Measurements from ENCODE around the gene MAF. TPM values are rescaled to one million over a fixed set of nuclear protein-coding genes. Genes with fewer than 3 reads are reported as not detected.

MAF gene
- polyA plus RNA-seq, 3 donors, result 0.03 to 0.92 TPM; not detected in 1

DNA sequence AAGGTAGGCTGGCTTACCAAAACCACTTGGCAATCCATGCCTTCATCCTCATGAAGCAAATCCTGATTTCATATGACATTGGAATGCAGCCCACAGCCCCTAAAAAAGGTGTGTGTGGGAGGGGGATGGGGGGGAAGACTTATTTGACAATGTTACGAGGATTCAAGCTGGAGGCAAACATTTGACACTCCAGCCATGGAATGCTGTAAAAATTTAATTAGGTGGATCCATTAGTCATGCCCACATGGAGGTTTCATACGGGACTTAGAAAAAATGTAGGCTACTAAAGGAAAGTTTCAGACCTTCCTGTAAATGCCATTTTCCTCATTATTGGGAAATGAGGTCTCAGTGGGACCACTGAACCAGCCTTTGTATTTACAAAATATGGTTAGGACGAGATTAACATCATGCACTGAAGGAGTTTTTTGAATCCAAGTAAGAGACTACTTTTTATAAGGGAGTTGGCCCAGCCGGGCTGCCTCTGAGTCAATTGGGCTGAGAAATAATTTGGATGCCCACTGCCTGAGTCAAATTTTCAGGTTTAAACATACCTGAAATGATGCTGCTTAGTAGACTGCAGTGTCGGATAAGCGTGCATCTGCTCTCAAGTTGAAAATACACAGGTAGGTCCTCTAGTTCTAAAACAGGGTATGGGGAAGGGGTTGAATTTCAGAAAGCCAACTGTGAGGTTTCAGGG is 44.6 kb upstream of the MAF start:
- Mint-ChIP-seq H3K4me3 (no peak overlapping the region), H3K27me3 (ENCODE audit: low read depth in 3 of 3) (peaks cover 7 to 15% (median 7%) of the 10 kb centered on the region in 3 donors), H3K36me3 (no peaks in the 10 kb centered on the region), H3K27ac (no peak overlapping the region), H3K4me1 (peaks cover 5% of the 10 kb centered on the region), H3K9me3 (peaks cover 0 to 4% (median 0%) of the 10 kb centered on the region in 7 donors)
- H3K27ac ChIP-seq (ENCODE audit: low read depth in 1 of 2, low read length in 2 of 2), result no peak overlapping the region
- DNase-seq, result no peak
- peaks cover 0 to 8% of the 10 kb centered on the region in 2 donors for H3K27me3 ChIP-seq (ENCODE audit: control insufficient read depth in 2 of 2, insufficient read depth in 2 of 2, low read length in 2 of 2)
- H3K4me2 ChIP-seq (replicated peaks; ENCODE audit: extremely low read depth, low read length, poor library complexity, severe bottlenecking), result no peak overlapping the region
- no peaks in the 10 kb centered on the region for H3K9me3 ChIP-seq (replicated peaks in 1 of 2; ENCODE audit: control insufficient read depth in 1 of 2, insufficient read depth in 1 of 2, low read length in 2 of 2)
- no peaks in the 10 kb centered on the region for H3K4me1 ChIP-seq (ENCODE audit: control insufficient read depth in 1 of 2, insufficient read depth in 2 of 2, low read length in 2 of 2)
- no peak overlapping the region for H3K9ac ChIP-seq (ENCODE audit: insufficient read depth, low read length, poor library complexity, severe bottlenecking)
- H3K79me2 ChIP-seq (ENCODE audit: insufficient read depth, low read length), result no peaks in the 10 kb centered on the region
- H4K20me1 ChIP-seq (ENCODE audit: insufficient read depth, low read length), result no peaks in the 10 kb centered on the region
- intact Hi-C loops (cut with micrococcal nuclease), result no loop called here
- no peak overlapping the region for H3K4me3 ChIP-seq (replicated peaks in 1 of 3; ENCODE audit: low read depth in 2 of 3, low read length in 3 of 3)
- 86% methylated on average over 4 of the region's 6 CpGs for WGBS (ENCODE audit: insufficient coverage)
- H2AFZ ChIP-seq (ENCODE audit: insufficient read depth, low read depth, low read length, poor library complexity, severe bottlenecking), result no peak overlapping the region
- TF ChIP-seq, protein P1, sequence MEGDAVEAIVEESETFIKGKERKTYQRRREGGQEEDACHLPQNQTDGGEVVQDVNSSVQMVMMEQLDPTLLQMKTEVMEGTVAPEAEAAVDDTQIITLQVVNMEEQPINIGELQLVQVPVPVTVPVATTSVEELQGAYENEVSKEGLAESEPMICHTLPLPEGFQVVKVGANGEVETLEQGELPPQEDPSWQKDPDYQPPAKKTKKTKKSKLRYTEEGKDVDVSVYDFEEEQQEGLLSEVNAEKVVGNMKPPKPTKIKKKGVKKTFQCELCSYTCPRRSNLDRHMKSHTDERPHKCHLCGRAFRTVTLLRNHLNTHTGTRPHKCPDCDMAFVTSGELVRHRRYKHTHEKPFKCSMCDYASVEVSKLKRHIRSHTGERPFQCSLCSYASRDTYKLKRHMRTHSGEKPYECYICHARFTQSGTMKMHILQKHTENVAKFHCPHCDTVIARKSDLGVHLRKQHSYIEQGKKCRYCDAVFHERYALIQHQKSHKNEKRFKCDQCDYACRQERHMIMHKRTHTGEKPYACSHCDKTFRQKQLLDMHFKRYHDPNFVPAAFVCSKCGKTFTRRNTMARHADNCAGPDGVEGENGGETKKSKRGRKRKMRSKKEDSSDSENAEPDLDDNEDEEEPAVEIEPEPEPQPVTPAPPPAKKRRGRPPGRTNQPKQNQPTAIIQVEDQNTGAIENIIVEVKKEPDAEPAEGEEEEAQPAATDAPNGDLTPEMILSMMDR (IDR thresholded peaks at IDR 0.05), result no peak
- H3K36me3 ChIP-seq (replicated peaks in 1 of 2; ENCODE audit: control insufficient read depth in 1 of 2, insufficient read depth in 2 of 2, low read length in 2 of 2), result no peaks in the 10 kb centered on the region

DNA sequence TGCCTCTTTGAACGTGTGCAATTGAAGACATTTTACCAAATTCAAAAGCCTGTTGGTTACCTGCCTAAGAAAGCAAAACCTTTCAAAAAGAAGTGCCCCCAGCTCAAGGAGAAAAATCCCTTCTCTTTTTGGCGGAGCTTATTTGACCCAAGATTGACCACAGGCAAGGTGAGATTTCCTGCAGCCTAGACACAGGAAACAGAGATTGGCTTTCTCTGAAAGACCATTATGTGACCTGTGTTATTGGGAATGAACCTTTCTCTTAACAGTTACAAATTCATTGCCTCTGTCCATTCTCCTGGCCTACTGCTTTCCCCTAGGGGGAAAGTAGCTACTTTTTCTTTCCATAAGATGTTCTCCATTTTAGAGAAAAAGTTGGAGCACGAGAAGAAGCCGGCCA is 42.1 kb upstream of the MAF start:
- no peaks in the 10 kb centered on the region for H3K9me3 ChIP-seq (replicated peaks in 1 of 2; ENCODE audit: control insufficient read depth in 1 of 2, insufficient read depth in 1 of 2, low read length in 2 of 2)
- no peak overlapping the region for H3K27ac Mint-ChIP-seq
- H3K79me2 ChIP-seq (ENCODE audit: insufficient read depth, low read length), result no peaks in the 10 kb centered on the region
- no peaks in the 10 kb centered on the region for H4K20me1 ChIP-seq (ENCODE audit: insufficient read depth, low read length)
- no peak for DNase-seq
- no peaks in the 10 kb centered on the region for H3K36me3 Mint-ChIP-seq
- H3K4me3 ChIP-seq (replicated peaks in 1 of 3; ENCODE audit: low read depth in 2 of 3, low read length in 3 of 3), result no peak overlapping the region
- H3K9ac ChIP-seq (ENCODE audit: insufficient read depth, low read length, poor library complexity, severe bottlenecking), result no peak overlapping the region
- peaks cover 0 to 8% of the 10 kb centered on the region in 2 donors for H3K27me3 ChIP-seq (ENCODE audit: control insufficient read depth in 2 of 2, insufficient read depth in 2 of 2, low read length in 2 of 2)
- no peak overlapping the region for H3K4me3 Mint-ChIP-seq
- no peak overlapping the region for H3K27ac ChIP-seq (ENCODE audit: low read depth in 1 of 2, low read length in 2 of 2)
- no peaks in the 10 kb centered on the region for H3K36me3 ChIP-seq (replicated peaks in 1 of 2; ENCODE audit: control insufficient read depth in 1 of 2, insufficient read depth in 2 of 2, low read length in 2 of 2)
- TF ChIP-seq, protein P1 (IDR thresholded peaks at IDR 0.05), result no peak
- no CpG with 5 or more reads among the region's 4 CpGs for WGBS (ENCODE audit: insufficient coverage)
- peaks cover 5% of the 10 kb centered on the region for H3K4me1 Mint-ChIP-seq
- intact Hi-C loops (cut with micrococcal nuclease), result no loop called here
- no peak overlapping the region for H3K4me2 ChIP-seq (replicated peaks; ENCODE audit: extremely low read depth, low read length, poor library complexity, severe bottlenecking)
- H3K4me1 ChIP-seq (ENCODE audit: control insufficient read depth in 1 of 2, insufficient read depth in 2 of 2, low read length in 2 of 2), result no peaks in the 10 kb centered on the region
- peaks cover 0 to 4% (median 0%) of the 10 kb centered on the region in 7 donors for H3K9me3 Mint-ChIP-seq
- peaks cover 7 to 15% (median 7%) of the 10 kb centered on the region in 3 donors for H3K27me3 Mint-ChIP-seq (ENCODE audit: low read depth in 3 of 3)
- no peak overlapping the region for H2AFZ ChIP-seq (ENCODE audit: insufficient read depth, low read depth, low read length, poor library complexity, severe bottlenecking)
